GM23248 (cell line): ENCODE results near the gene RBM27.

Experiments used
- EZH2 ChIP-seq: fragments of 200-600 bp; sonication (generic); IDR thresholded peaks from 2 replicates; pipeline ENCODE4 v1.6.1; 2018; ENCODE audit warnings: antibody characterized with exemption, mild to moderate bottlenecking; ENCODE audit not compliant: insufficient read depth, poor library complexity, severe bottlenecking
- EZH2phosphoT487 ChIP-seq: fragments of 200-600 bp; sonication (generic); IDR thresholded peaks from 2 replicates; pipeline ENCODE4 v1.6.1; 2018; ENCODE audit warnings: antibody characterized with exemption, moderate library complexity, mild to moderate bottlenecking, low read depth; ENCODE audit not compliant: insufficient read depth

DNA sequence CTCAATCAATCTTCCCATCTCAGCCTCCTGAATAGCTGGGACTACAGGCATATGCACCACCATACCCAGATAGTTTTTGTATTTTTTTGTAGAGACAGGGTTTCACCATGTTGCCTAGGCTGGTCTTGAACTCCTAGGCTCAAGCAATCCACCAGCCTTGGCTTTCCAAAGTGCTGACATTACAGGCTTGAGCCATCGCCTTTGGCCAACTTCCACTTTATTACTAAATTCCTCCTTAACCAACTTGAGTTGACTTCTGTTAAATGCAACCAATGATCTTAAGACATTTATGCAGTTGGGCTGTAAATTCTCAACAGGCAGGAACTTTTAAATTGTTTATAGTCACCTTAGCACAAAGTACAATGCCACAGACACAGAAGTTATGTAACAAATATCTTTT, 23.7 kb upstream of the RBM27 start:
- TF ChIP-seq EZH2: no peak
- TF ChIP-seq EZH2phosphoT487: no peak
